HEK293 (cell line): Measurements from ENCODE around the gene TMCC1.

Experiments
- BCL11B ChIP-seq: fragments of 450-650 bp; formaldehyde crosslinking; IDR thresholded peaks from 2 replicates; pipeline ENCODE4 v1.5.1; 2016; ENCODE audit warnings: low read depth, missing biosample characterization, missing genetic modification characterization
- CTCF ChIP-seq: fragments of 450-650 bp; formaldehyde crosslinking; IDR thresholded peaks from 2 replicates; pipeline ENCODE4 v1.5.1; 2016; ENCODE audit warnings: missing biosample characterization, missing genetic modification characterization
- INSM2 ChIP-seq: fragments of 450-650 bp; formaldehyde crosslinking; IDR thresholded peaks from 2 replicates; pipeline ENCODE4 v1.5.1; 2016; ENCODE audit warnings: missing biosample characterization, missing genetic modification characterization
- KLF10 ChIP-seq: fragments of 450-650 bp; IDR thresholded peaks from 2 replicates; pipeline ENCODE4 v1.5.1; 2018; ENCODE audit warnings: missing biosample characterization, mild to moderate bottlenecking, missing genetic modification characterization
- KLF17 ChIP-seq: fragments of 450-650 bp; formaldehyde crosslinking; IDR thresholded peaks from 2 replicates; pipeline ENCODE4 v1.5.1; 2016; ENCODE audit warnings: missing biosample characterization, missing genetic modification characterization
- MYNN ChIP-seq: fragments of 450-650 bp; formaldehyde crosslinking; IDR thresholded peaks from 2 replicates; pipeline ENCODE4 v1.5.1; 2016; ENCODE audit warnings: missing biosample characterization, missing genetic modification characterization, borderline replicate concordance
- PRDM6 ChIP-seq: fragments of 450-650 bp; formaldehyde crosslinking; IDR thresholded peaks from 2 replicates; pipeline ENCODE4 v1.5.1; 2017; ENCODE audit warnings: missing biosample characterization, missing genetic modification characterization
- SCRT2 ChIP-seq: fragments of 450-650 bp; formaldehyde crosslinking; IDR thresholded peaks from 2 replicates; pipeline ENCODE4 v1.5.1; 2016; ENCODE audit warnings: missing biosample characterization, missing genetic modification characterization
- ZBTB17 ChIP-seq: fragments of 450-650 bp; formaldehyde crosslinking; IDR thresholded peaks from 2 replicates; pipeline ENCODE4 v1.5.1; 2016; ENCODE audit warnings: missing biosample characterization, missing genetic modification characterization
- ZNF133 ChIP-seq: fragments of 450-650 bp; formaldehyde crosslinking; IDR thresholded peaks from 2 replicates; pipeline ENCODE4 v1.5.1; 2016; ENCODE audit warnings: missing biosample characterization, missing genetic modification characterization
- ZNF248 ChIP-seq: fragments of 450-650 bp; formaldehyde crosslinking; IDR thresholded peaks from 2 replicates; pipeline ENCODE4 v1.5.1; 2017; ENCODE audit warnings: missing biosample characterization, missing genetic modification characterization
- ZNF335 ChIP-seq: fragments of 450-650 bp; formaldehyde crosslinking; conservative IDR thresholded peaks from 2 replicates; pipeline ENCODE4 v1.5.1; 2016; ENCODE audit warnings: missing biosample characterization, missing genetic modification characterization
- ZNF366 ChIP-seq: fragments of 450-650 bp; formaldehyde crosslinking; conservative IDR thresholded peaks from 2 replicates; pipeline ENCODE4 v1.5.1; 2016; ENCODE audit warnings: missing biosample characterization, missing genetic modification characterization
- ZNF426 ChIP-seq: fragments of 450-650 bp; formaldehyde crosslinking; IDR thresholded peaks from 2 replicates; pipeline ENCODE4 v1.5.1; 2017; ENCODE audit warnings: missing biosample characterization, missing genetic modification characterization, mild to moderate bottlenecking, inconsistent platforms, moderate library complexity
- ZNF449 ChIP-seq: fragments of 450-650 bp; formaldehyde crosslinking; IDR thresholded peaks from 2 replicates; pipeline ENCODE4 v1.5.1; 2017; ENCODE audit warnings: missing biosample characterization, mild to moderate bottlenecking, missing genetic modification characterization, moderate library complexity
- ZNF488 ChIP-seq: fragments of 450-650 bp; formaldehyde crosslinking; IDR thresholded peaks from 2 replicates; pipeline ENCODE4 v1.5.1; 2016; ENCODE audit warnings: missing biosample characterization, missing genetic modification characterization
- ZNF513 ChIP-seq: fragments of 450-650 bp; IDR thresholded peaks from 2 replicates; pipeline ENCODE4 v1.5.1; 2018; ENCODE audit warnings: missing biosample characterization, missing genetic modification characterization
- ZNF514 ChIP-seq: fragments of 450-650 bp; formaldehyde crosslinking; IDR thresholded peaks from 2 replicates; pipeline ENCODE4 v1.5.1; 2016; ENCODE audit warnings: missing biosample characterization, missing genetic modification characterization
- ZNF518A ChIP-seq: fragments of 450-650 bp; formaldehyde crosslinking; conservative IDR thresholded peaks from 2 replicates; pipeline ENCODE4 v1.5.1; 2016; ENCODE audit warnings: low read depth, missing biosample characterization, missing genetic modification characterization
- ZNF561 ChIP-seq: fragments of 450-650 bp; IDR thresholded peaks from 2 replicates; pipeline ENCODE4 v1.5.1; 2018; ENCODE audit warnings: missing biosample characterization, missing genetic modification characterization, borderline replicate concordance
- ZNF571 ChIP-seq: fragments of 450-650 bp; formaldehyde crosslinking; IDR thresholded peaks from 2 replicates; pipeline ENCODE4 v1.5.0; 2017; ENCODE audit warnings: missing biosample characterization, missing genetic modification characterization
- ZNF629 ChIP-seq: fragments of 450-650 bp; formaldehyde crosslinking; IDR thresholded peaks from 2 replicates; pipeline ENCODE4 v1.5.1; 2017; ENCODE audit warnings: missing biosample characterization, missing genetic modification characterization

The TMCC1 gene

GRCh38 chr3:129794311-129795185, 99.0 kb downstream of the TMCC1 start (continued):
- peak; percentile 18; the same call in 1 of the 2 replicates for TF ChIP-seq ZNF449 (tag by site-specific recombination)
- 0 out of 2 replicates have a peak, but pooled peaks have one; percentile 23 for TF ChIP-seq KLF17 (tag by site-specific recombination)
- TF ChIP-seq ZNF335: peak; percentile 33
- TF ChIP-seq ZNF488 (tag by site-specific recombination): no peak
- no peak for TF ChIP-seq ZNF561
- TF ChIP-seq PRDM6 (tag by site-specific recombination): peak; percentile 46; the same call in 1 of the 2 replicates
- TF ChIP-seq ZNF426 (tag by site-specific recombination): no peak
- no peak for TF ChIP-seq BCL11B
- TF ChIP-seq ZNF514: no peak
- no peak for TF ChIP-seq SCRT2 (tag by site-specific recombination)
- peak; percentile 63 for TF ChIP-seq KLF10
- TF ChIP-seq MYNN: no peak
- peak; percentile 52; the same call in 1 of the 2 replicates for TF ChIP-seq ZBTB17 (tag by site-specific recombination)
- no peak for TF ChIP-seq INSM2 (tag by site-specific recombination)
- TF ChIP-seq ZNF133 (tag by site-specific recombination): no peak
- no peak for TF ChIP-seq ZNF248 (tag by site-specific recombination)
- TF ChIP-seq ZNF518A (tag by site-specific recombination): no peak
- no peak for TF ChIP-seq ZNF513 (tag by site-specific recombination)
- no peak for TF ChIP-seq ZNF571
- peak; percentile 55 for TF ChIP-seq ZNF366 (tag by site-specific recombination)
- TF ChIP-seq ZNF629 (tag by site-specific recombination): 0 out of 2 replicates have a peak, but pooled peaks have one; percentile 42
- no peak for TF ChIP-seq CTCF (tag by site-specific recombination)
